ENCODE results near the gene F3.

The F3 gene

GRCh38 chr1:94527447-94528031 is 14.0 kb downstream of the F3 start:
- DNase-seq (ENCODE audit: low read depth), result no peak

GRCh38 chr1:94526152-94526980 is 15.2 kb downstream of the F3 start:
- no peak for DNase-seq (ENCODE audit: low read depth)

- no peak for DNase-seq (ENCODE audit: low read depth)
Observed at GRCh38 chr1:94524531-94524930, 17.0 kb downstream of the F3 start.

GRCh38 chr1:94522304-94522703 is 19.3 kb downstream of the F3 start:
- no peak for DNase-seq (ENCODE audit: low read depth)

- no peak for DNase-seq (ENCODE audit: low read depth)
Observed at GRCh38 chr1:94519351-94519750, 22.2 kb downstream of the F3 start.

GRCh38 chr1:94515296-94515947 is 26.1 kb downstream of the F3 start:
- no peak for DNase-seq (ENCODE audit: low read depth)

GRCh38 chr1:94514095-94514727 is 27.3 kb downstream of the F3 start:
- no peak for DNase-seq (ENCODE audit: low read depth)

- DNase-seq (ENCODE audit: low read depth), result no peak
Observed at GRCh38 chr1:94512816-94513215, 28.7 kb downstream of the F3 start.

GRCh38 chr1:94504601-94505000 is 37.0 kb downstream of the F3 start:
- DNase-seq (ENCODE audit: low read depth), result no peak

- DNase-seq (ENCODE audit: low read depth), result no peak
Observed at GRCh38 chr1:94503153-94503552, 38.4 kb downstream of the F3 start.

GRCh38 chr1:94501935-94502334 is 39.6 kb downstream of the F3 start:
- DNase-seq (ENCODE audit: low read depth), result no peak

- DNase-seq (ENCODE audit: low read depth), result no peak
Observed at GRCh38 chr1:94501426-94501825, 40.1 kb downstream of the F3 start.

- DNase-seq (ENCODE audit: low read depth), result no peak
Observed at GRCh38 chr1:94496076-94496755, 45.3 kb downstream of the F3 start.

- no peak for DNase-seq (ENCODE audit: low read depth)
Observed at GRCh38 chr1:94490556-94490955, 51.0 kb downstream of the F3 start.

GRCh38 chr1:94486990-94487389 is 54.6 kb downstream of the F3 start:
- no peak for DNase-seq (ENCODE audit: low read depth)

GRCh38 chr1:94481473-94481933 is 60.1 kb downstream of the F3 start:
- DNase-seq (ENCODE audit: low read depth), result no peak

GRCh38 chr1:94479682-94480081 is 61.9 kb downstream of the F3 start:
- no peak for DNase-seq (ENCODE audit: low read depth)
